Vagina (tissue), 2 donors: ENCODE measurements around the gene MYO7B. TPM values are rescaled to one million over a fixed set of nuclear protein-coding genes. Genes with fewer than 3 reads are reported as not detected.

ENCODE experiments used
- DNase-seq, 2 donors: peaks; one replicate each; pipeline ENCODE4 v3.0.0-alpha.2; 2017; ENCODE audit errors: extremely low spot score in 2 of 2
- H3K27ac ChIP-seq: fragments of 200-600 bp; sonication (generic); one replicate; pipeline ENCODE4 v1.5.1; 2019
- H3K27me3 ChIP-seq: fragments of 200-600 bp; sonication (generic); one replicate; pipeline ENCODE4 v1.5.1; 2019
- H3K36me3 ChIP-seq, 2 donors: fragments of 200-600 bp; sonication (generic); one replicate each; pipeline ENCODE4 v1.5.1; 2017 to 2019
- H3K4me1 ChIP-seq: fragments of 200-600 bp; sonication (generic); one replicate; pipeline ENCODE4 v1.5.1; 2019
- H3K4me3 ChIP-seq, 2 donors: fragments of 200-600 bp; sonication (generic); 1 replicate in 1 of 2; 2 replicates in 1 of 2; pipeline ENCODE4 v1.5.1; 2016 to 2019
- H3K9me3 ChIP-seq: fragments of 200-600 bp; sonication (generic); one replicate; pipeline ENCODE4 v1.5.1; 2019
- CTCF ChIP-seq, 3 experiments: fragments of 450-650 bp in 2 of 3; fragments of 200-600 bp in 1 of 3; sonication (generic) in 1 of 3; IDR thresholded peaks; one replicate each; pipeline ENCODE4 v1.5.1; 2017 to 2019; ENCODE audit warnings: antibody characterized with exemption in 3 of 3, mild to moderate bottlenecking in 2 of 3, moderate library complexity in 2 of 3
- POLR2A ChIP-seq, 2 donors: fragments of 450-650 bp; IDR thresholded peaks; one replicate each; pipeline ENCODE4 v1.6.1; 2017; ENCODE audit warnings: antibody characterized with exemption in 2 of 2, mild to moderate bottlenecking in 2 of 2, moderate library complexity in 2 of 2
- POLR2AphosphoS5 ChIP-seq, 2 donors: sonication (generic); formaldehyde crosslinking; IDR thresholded peaks; one replicate each; pipeline ENCODE4 v1.9.0; 2017; ENCODE audit warnings: antibody characterized with exemption in 2 of 2, mild to moderate bottlenecking in 2 of 2, low read depth in 1 of 2; ENCODE audit not compliant: insufficient read depth in 1 of 2
- intact Hi-C: fragments of 100-400 bp; cut with DNase I; formaldehyde crosslinking; loops from one replicate; pipeline ENCODE4 v1.15.1; 2023
- total RNA-seq: library from RNA; depleted of rRNA; stranded (reverse); fragments of >200 nt; gene quantifications from one replicate; pipeline ENCODE4 v1.2.3, GENCODE V29; 2016

The MYO7B gene
- total RNA-seq, 1 donor from 2014 or later: not detected

GRCh38 chr2:127664065-127664894 is 128.8 kb downstream of the MYO7B start:
- H3K4me1 ChIP-seq: peaks cover 48% of the 10 kb centered on the region

GRCh38 chr2:127664895-127665225 is 129.4 kb downstream of the MYO7B start:
- no peaks in the 10 kb centered on the region for H3K36me3 ChIP-seq
- TF ChIP-seq CTCF (IDR thresholded peaks at IDR 0.05): no peak
- no peak for TF ChIP-seq POLR2A (IDR thresholded peaks at IDR 0.05)
- TF ChIP-seq POLR2AphosphoS5 (IDR thresholded peaks at IDR 0.05; ENCODE audit: insufficient read depth in 1 of 2, low read depth in 1 of 2): no peak
- DNase-seq: no peak
- H3K27me3 ChIP-seq: no peaks in the 10 kb centered on the region
- H3K4me1 ChIP-seq: peaks cover 42% of the 10 kb centered on the region
- intact Hi-C loops: no loop called here
- H3K9me3 ChIP-seq: no peaks in the 10 kb centered on the region
- peak overlapping the region; percentile 29 to 48 for H3K4me3 ChIP-seq
- peak overlapping the region; percentile 36 for H3K27ac ChIP-seq

More at GRCh38 chr2:127664065-127664894, 128.8 kb downstream of the MYO7B start:
- Histone ChIP-seq H3K27ac (peak overlapping the region; percentile 36), H3K4me3 (peak overlapping the region; percentile 29 to 48), H3K9me3 (no peaks in the 10 kb centered on the region), H3K36me3 (no peaks in the 10 kb centered on the region), H3K27me3 (no peaks in the 10 kb centered on the region)
- no peak for DNase-seq
- intact Hi-C loops: no loop called here
- TF ChIP-seq CTCF (IDR thresholded peaks at IDR 0.05) (no peak), POLR2AphosphoS5 (IDR thresholded peaks at IDR 0.05; ENCODE audit: insufficient read depth in 1 of 2, low read depth in 1 of 2) (no peak), POLR2A (IDR thresholded peaks at IDR 0.05) (no peak)

GRCh38 chr2:127665267-127665893 is 129.9 kb downstream of the MYO7B start:
- H3K36me3 ChIP-seq: no peaks in the 10 kb centered on the region
- H3K4me1 ChIP-seq: peaks cover 41% of the 10 kb centered on the region
- no peaks in the 10 kb centered on the region for H3K27me3 ChIP-seq
- no peak for DNase-seq
- intact Hi-C loops: no loop called here
- H3K27ac ChIP-seq: no peak overlapping the region
- TF ChIP-seq POLR2AphosphoS5 (IDR thresholded peaks at IDR 0.05; ENCODE audit: insufficient read depth in 1 of 2, low read depth in 1 of 2): no peak
- no peak for TF ChIP-seq CTCF (IDR thresholded peaks at IDR 0.05)
- TF ChIP-seq POLR2A (IDR thresholded peaks at IDR 0.05): no peak
- no peak overlapping the region for H3K4me3 ChIP-seq
- no peaks in the 10 kb centered on the region for H3K9me3 ChIP-seq

GRCh38 chr2:127669056-127669455 is 133.6 kb downstream of the MYO7B start:
- Histone ChIP-seq H3K27me3 (no peaks in the 10 kb centered on the region), H3K36me3 (no peaks in the 10 kb centered on the region), H3K4me1 (peaks cover 17% of the 10 kb centered on the region), H3K27ac (peak overlapping the region; percentile 28), H3K9me3 (no peaks in the 10 kb centered on the region), H3K4me3 (no peak overlapping the region)
- DNase-seq: no peak
- intact Hi-C loops: no loop called here
- TF ChIP-seq POLR2A (IDR thresholded peaks at IDR 0.05) (no peak), CTCF (IDR thresholded peaks at IDR 0.05) (no peak), POLR2AphosphoS5 (IDR thresholded peaks at IDR 0.05; ENCODE audit: insufficient read depth in 1 of 2, low read depth in 1 of 2) (no peak)
